Measurements from ENCODE around the gene KLHL20. TPM values are rescaled to one million over a fixed set of nuclear protein-coding genes. Genes with fewer than 3 reads are reported as not detected.

The KLHL20 gene
- 7.9 and 14.5 TPM in 2 replicates for total RNA-seq (2014; rRNA removed; shearing (Covaris generic))
- polyA plus RNA-seq (2016; fragmentation: Nextera tagmentation; extraction: Ambion mirVana) = 11.8 and 12.3 TPM in 2 replicates
- long read RNA-seq, partial matches to known transcripts = 0 of 5 reads
- long read RNA-seq, other reads (novel, unspliced or antisense) = 3 of 5 reads

GRCh38 chr1:173714759-173715537 lies at the start of gene KLHL20:
Gene KLHL20, plus strand, starts transcription at chr1:173714981. Its CDS starts 1,063 bp downstream, at chr1:173716044.
- Mint-ChIP-seq H3K4me3 (peak within 1 kb of the TSS; percentile 96), H3K27me3 (ENCODE audit: insufficient read depth, low read depth, poor library complexity) (peaks cover 5% of the 10 kb centered on the region), H3K27ac (peak within 1 kb of the TSS; percentile 46), H3K9me3 (no peaks in the 10 kb centered on the region; the same call in 2 of the 3 replicates), H3K4me1 (peaks cover 11% of the 10 kb centered on the region; the same call in 2 of the 3 replicates), H3K36me3 (ENCODE audit: low read depth) (no peaks in the 10 kb centered on the region; the same call in 2 of the 3 replicates)
- no peaks in the 10 kb centered on the region for H3K36me3 ChIP-seq (ENCODE audit: insufficient read depth)
- TF ChIP-seq ETS1 (IDR thresholded peaks at IDR 0.05) = peak; percentile 85
- TF ChIP-seq EZH2 (IDR thresholded peaks at IDR 0.05; ENCODE audit: low read depth, unreplicated experiment) = no peak
- peak; percentile 94 for TF ChIP-seq POLR2AphosphoS5 (IDR thresholded peaks at IDR 0.05; ENCODE audit: low read depth)
- TF ChIP-seq REST (IDR thresholded peaks at IDR 0.05; ENCODE audit: unreplicated experiment) = peak; percentile 31
- peak; percentile 93 for TF ChIP-seq ZNF114 (CRISPR knock-in tag; IDR thresholded peaks at IDR 0.05)
- TF ChIP-seq STAT1 (IDR thresholded peaks at IDR 0.05; ENCODE audit: unreplicated experiment) = no peak
- no peak for TF ChIP-seq ZNF462 (CRISPR knock-in tag; IDR thresholded peaks at IDR 0.05)
- TF ChIP-seq CREB1 (CRISPR knock-in tag; IDR thresholded peaks at IDR 0.05; ENCODE audit: low read depth) = peak; percentile 77
- no peak for TF ChIP-seq JUNB (IDR thresholded peaks at IDR 0.05; ENCODE audit: unreplicated experiment)
- TF ChIP-seq CTCF (conservative IDR thresholded peaks at IDR 0.05; ENCODE audit: low read depth in 2 of 2) = 0 out of 4 replicates have a peak, but pooled peaks of 1 of the 2 experiments have one; percentile 5
- TF ChIP-seq ZNF331 (CRISPR knock-in tag; IDR thresholded peaks at IDR 0.05; ENCODE audit: low read depth) = 0 out of 2 replicates have a peak, but pooled peaks have one; percentile 21
- TF ChIP-seq NANOG (IDR thresholded peaks at IDR 0.05; ENCODE audit: borderline replicate concordance) = peak; percentile 32; the same call in 1 of the 2 replicates
- peaks cover 5% of the 10 kb centered on the region for H3F3A ChIP-seq (replicated peaks; ENCODE audit: low read depth)
- H3K4me2 ChIP-seq = peak within 1 kb of the TSS; percentile 95
- peaks cover 9% of the 10 kb centered on the region for H3K4me1 ChIP-seq (ENCODE audit: insufficient read depth)
- H3K27me3 ChIP-seq (ENCODE audit: insufficient read depth) = peaks cover 22% of the 10 kb centered on the region; the same call in 1 of the 2 replicates
- peak within 1 kb of the TSS; percentile 98 for H2AFZ ChIP-seq
- H3K4me3 ChIP-seq = peak within 1 kb of the TSS; percentile 90
- H3K9me2 ChIP-seq (ENCODE audit: insufficient read depth) = peaks cover 11% of the 10 kb centered on the region
- peak; percentile 94 for DNase-seq (ENCODE audit: low spot score)
- H4K20me1 ChIP-seq (replicated peaks; ENCODE audit: insufficient read depth) = no peaks in the 10 kb centered on the region
- H3K79me2 ChIP-seq (replicated peaks; ENCODE audit: insufficient read depth) = peaks cover 27% of the 10 kb centered on the region
- ATAC-seq = peak; percentile 97
- H3K27ac ChIP-seq (ENCODE audit: low read depth) = peak within 1 kb of the TSS; percentile 46; the same call in 1 of the 2 replicates

Data from GM23338 (cell line).